ENCODE results near the gene TRMT112.

The TRMT112 gene

DNA sequence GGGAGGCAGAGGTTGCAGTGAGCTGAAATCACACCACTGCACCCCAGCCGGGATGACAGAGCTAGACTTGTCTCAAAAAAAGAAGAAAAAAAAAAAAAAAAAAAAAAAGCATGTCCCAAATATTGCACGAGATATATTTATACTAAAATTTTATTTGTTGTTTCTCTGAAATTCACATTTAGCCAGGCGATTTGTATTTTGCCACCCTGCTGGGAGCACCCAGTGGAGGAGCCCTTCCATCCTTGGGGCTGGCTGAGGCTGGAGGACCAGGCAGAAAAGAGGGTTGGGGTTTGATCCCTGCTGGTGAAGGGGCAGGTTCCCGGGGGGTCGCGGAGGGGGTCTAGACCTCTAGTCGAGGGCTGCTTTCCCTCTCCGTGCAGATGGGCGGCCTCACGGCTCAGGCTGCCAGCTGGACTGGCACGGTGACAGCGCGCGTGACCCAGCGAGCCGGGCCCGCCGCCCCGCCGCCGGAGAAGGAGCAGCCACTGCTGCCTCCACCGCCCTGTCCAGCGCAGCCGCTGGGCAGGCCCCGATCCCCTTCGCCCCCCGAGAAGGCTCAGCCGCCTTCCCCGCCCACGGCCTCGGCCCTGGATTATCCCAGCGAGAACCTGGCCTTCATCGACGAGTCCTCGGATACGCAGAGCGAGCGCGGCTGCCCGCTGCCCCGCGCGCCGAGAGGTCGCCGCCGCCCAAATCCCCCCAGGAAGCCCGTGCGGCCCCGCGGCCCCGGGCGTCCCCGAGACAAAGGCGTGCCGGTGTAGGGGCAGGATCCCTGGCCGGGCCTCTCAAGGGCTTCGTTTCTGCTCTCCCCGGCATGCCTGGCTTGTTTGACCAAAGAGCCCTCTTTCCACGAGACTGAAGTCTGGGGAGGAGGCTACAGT lies 18.2 kb downstream of the TRMT112 start:
- Histone ChIP-seq H3K9me3 (ENCODE audit: severe bottlenecking) (no peaks in the 10 kb centered on the region), H3K36me3 (ENCODE audit: low read depth) (no peaks in the 10 kb centered on the region), H3K27me3 (ENCODE audit: insufficient read depth, poor library complexity, severe bottlenecking) (peaks cover 22% of the 10 kb centered on the region), H3K4me1 (ENCODE audit: insufficient read depth, poor library complexity, severe bottlenecking) (no peaks in the 10 kb centered on the region), H3K27ac (ENCODE audit: poor library complexity, severe bottlenecking) (no peak overlapping the region), H3K4me3 (ENCODE audit: severe bottlenecking) (no peak overlapping the region)
- ATAC-seq (ENCODE audit: low read depth) (no peak), DNase-seq (ENCODE audit: low spot score) (no peak)
- TF ChIP-seq CTCF (IDR thresholded peaks at IDR 0.05; ENCODE audit: poor library complexity, severe bottlenecking) = no peak

DNA sequence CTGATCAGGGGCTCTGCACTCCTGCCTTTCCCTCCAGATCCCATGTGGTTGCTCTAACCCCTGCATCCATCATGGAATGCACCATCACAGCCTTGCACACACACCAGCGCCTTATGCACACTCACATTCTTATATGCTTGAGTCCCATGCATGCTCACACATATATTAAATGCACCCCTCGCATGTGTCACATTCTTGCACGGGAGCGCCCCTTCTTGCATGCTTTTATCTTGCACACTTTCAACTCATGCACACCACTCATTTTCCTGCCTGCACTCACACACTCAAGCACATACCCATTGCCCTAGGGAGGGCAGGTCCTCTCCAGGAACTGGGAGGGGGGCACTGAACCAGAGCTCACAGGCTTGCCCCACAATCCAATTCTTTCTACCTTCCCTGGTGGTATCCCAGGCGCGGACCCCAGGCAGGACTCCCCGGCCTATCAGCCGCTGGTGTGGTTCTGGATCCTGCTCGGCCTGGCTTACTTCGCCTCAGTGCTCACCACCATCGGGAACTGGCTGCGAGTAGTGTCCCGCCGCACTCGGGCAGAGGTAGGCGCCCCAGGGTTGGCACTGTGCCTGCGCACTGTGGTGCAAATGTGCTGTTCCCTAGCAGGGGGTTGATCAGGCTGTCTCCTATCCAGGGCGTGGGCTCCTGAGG lies 19.5 kb downstream of the TRMT112 start:
- H3K4me3 ChIP-seq (ENCODE audit: severe bottlenecking) = no peak overlapping the region
- no peaks in the 10 kb centered on the region for H3K4me1 ChIP-seq (ENCODE audit: insufficient read depth, poor library complexity, severe bottlenecking)
- peaks cover 32% of the 10 kb centered on the region for H3K27me3 ChIP-seq (ENCODE audit: insufficient read depth, poor library complexity, severe bottlenecking)
- TF ChIP-seq CTCF (IDR thresholded peaks at IDR 0.05; ENCODE audit: poor library complexity, severe bottlenecking) = no peak
- DNase-seq (ENCODE audit: low spot score) (no peak), ATAC-seq (ENCODE audit: low read depth) (no peak)
- no peaks in the 10 kb centered on the region for H3K36me3 ChIP-seq (ENCODE audit: low read depth)
- no peaks in the 10 kb centered on the region for H3K9me3 ChIP-seq (ENCODE audit: severe bottlenecking)
- H3K27ac ChIP-seq (ENCODE audit: poor library complexity, severe bottlenecking) = no peak overlapping the region

- H3K36me3 ChIP-seq (ENCODE audit: low read depth) = no peaks in the 10 kb centered on the region
- no peak for DNase-seq (ENCODE audit: low spot score)
- H3K9me3 ChIP-seq (ENCODE audit: severe bottlenecking) = no peaks in the 10 kb centered on the region
- no peak overlapping the region for H3K4me3 ChIP-seq (ENCODE audit: severe bottlenecking)
- no peak for ATAC-seq (ENCODE audit: low read depth)
- TF ChIP-seq CTCF (IDR thresholded peaks at IDR 0.05; ENCODE audit: poor library complexity, severe bottlenecking) = no peak
- H3K27ac ChIP-seq (ENCODE audit: poor library complexity, severe bottlenecking) = no peak overlapping the region
- H3K4me1 ChIP-seq (ENCODE audit: insufficient read depth, poor library complexity, severe bottlenecking) = no peaks in the 10 kb centered on the region
- peaks cover 39% of the 10 kb centered on the region for H3K27me3 ChIP-seq (ENCODE audit: insufficient read depth, poor library complexity, severe bottlenecking)
Observed at GRCh38 chr11:64296830-64297698, 20.3 kb downstream of the TRMT112 start.

GRCh38 chr11:64296236-64296635 lies 21.1 kb downstream of the TRMT112 start:
- no peaks in the 10 kb centered on the region for H3K36me3 ChIP-seq (ENCODE audit: low read depth)
- H3K4me3 ChIP-seq (ENCODE audit: severe bottlenecking) = no peak overlapping the region
- H3K9me3 ChIP-seq (ENCODE audit: severe bottlenecking) = no peaks in the 10 kb centered on the region
- ATAC-seq (ENCODE audit: low read depth) (no peak), DNase-seq (ENCODE audit: low spot score) (no peak)
- peaks cover 45% of the 10 kb centered on the region for H3K27me3 ChIP-seq (ENCODE audit: insufficient read depth, poor library complexity, severe bottlenecking)
- TF ChIP-seq CTCF (IDR thresholded peaks at IDR 0.05; ENCODE audit: poor library complexity, severe bottlenecking) = no peak
- H3K4me1 ChIP-seq (ENCODE audit: insufficient read depth, poor library complexity, severe bottlenecking) = no peaks in the 10 kb centered on the region
- no peak overlapping the region for H3K27ac ChIP-seq (ENCODE audit: poor library complexity, severe bottlenecking)
